Measurements from ENCODE around the gene CXCL9. TPM values are rescaled to one million over a fixed set of nuclear protein-coding genes. Genes with fewer than 3 reads are reported as not detected.
"Not testable (repeated sequence)": the region's sequence is repeated elsewhere in the genome, so short reads cannot be mapped to it uniquely, and the experiment has no call there.

Gene CXCL9
- polyA plus RNA-seq, 3 donors: 0.14 to 0.24 TPM; not detected in 1

DNA sequence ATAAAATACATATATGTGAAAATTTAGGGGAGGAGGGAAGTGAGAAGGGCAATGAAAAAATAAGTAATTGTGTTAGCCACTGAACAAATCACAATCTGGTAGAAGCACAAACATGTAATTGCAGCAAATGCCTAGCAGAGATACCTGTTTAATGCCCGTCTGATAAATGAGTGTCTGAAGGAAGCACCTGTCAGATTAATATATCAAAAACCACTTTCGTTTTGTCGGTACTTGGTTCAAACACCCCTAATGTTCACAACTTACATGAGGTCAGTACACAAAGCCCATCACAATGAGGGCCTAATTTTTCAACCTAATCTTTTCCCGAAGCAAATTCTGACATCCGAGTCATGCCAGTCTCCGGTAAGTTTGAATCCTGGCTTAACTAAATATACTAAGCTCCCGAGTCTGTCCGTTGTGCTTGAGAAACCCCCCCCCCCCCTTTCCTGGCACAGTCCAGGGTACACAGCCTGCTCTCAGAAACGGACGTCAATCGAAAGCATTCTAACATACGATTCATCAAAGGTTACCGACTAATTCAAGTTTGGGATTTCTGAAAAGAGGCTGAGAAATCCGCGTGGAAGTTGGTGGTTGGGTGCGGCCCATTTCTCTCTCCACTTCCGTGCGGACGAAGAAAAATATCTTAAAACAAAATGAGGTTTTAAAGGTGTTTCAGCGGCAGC, 17.3 kb downstream of the CXCL9 start:
- WGBS, 3 donors: 0 to 1% (median 1%) methylated on average over 20 of the region's 20 CpGs

DNA sequence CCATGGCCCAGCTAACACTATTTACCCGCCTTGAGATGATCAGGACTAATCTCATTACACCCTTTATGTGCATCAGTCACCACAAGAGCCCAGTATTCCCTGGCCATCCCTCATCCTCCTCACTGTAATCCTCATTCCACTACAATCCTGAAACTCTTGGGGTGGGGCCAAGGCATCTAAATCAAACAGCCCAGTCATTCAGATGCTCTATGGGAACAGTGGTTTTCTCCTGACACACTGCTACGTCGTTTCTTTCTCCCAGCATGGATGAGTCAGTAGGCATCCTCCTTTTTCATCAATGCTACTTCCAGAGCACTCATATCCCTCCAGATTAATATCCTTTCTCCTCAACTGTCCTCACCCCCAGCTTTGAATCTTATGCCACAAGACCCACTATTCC, 22.2 kb downstream of the CXCL9 start:
- 72 to 85% (median 84%) methylated on average over 3 of the region's 3 CpGs for WGBS, 3 donors
- H3K27ac ChIP-seq (ENCODE audit: low read depth, low read length): no peak overlapping the region

More for the DNA sequence above, 17.3 kb downstream of the CXCL9 start:
- H3K27ac ChIP-seq (ENCODE audit: low read depth, low read length): no peak overlapping the region

DNA sequence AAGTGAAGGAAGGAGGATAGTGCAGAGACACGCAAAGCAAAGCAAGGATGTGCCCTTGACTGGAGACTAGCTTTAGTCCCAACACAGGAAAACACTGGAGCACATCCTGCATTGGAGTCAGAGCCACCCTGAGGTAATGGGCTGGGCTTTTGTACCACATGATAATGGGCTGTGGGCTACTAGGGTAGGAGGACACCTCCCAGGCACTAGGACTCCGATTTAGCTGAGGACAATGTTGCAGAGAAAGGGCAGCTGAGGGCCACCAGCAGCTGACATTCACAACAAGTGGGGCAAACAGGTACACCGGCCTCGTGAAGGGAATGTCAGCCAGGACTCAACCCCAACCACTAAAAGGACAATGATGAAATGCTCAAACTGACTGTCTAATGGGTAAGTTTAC, 26.7 kb downstream of the CXCL9 start:
- WGBS, 3 donors: 72 to 87% (median 85%) methylated on average over 4 of the region's 4 CpGs
- no peak overlapping the region for H3K27ac ChIP-seq (ENCODE audit: low read depth, low read length)

DNA sequence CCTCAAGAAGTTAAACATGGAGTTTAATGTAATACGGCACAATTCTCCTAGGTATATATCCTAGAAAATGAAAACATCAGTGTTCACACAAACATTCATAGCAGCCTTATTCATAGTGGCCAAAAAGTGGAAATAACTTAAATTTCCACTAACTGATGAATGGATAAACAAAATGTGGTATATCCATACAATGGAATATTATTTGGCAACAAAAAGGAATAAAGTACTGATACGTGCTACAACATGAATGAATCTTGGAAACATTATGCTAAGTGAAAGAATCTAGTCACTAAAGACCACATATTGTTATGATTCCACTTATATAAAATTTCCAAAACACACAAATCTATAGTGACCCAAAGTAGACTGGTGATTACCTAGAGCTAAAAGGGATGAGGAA, 31.1 kb downstream of the CXCL9 start:
- H3K27ac ChIP-seq (ENCODE audit: low read depth, low read length): no peak overlapping the region
- 96 to 99% (median 98%) methylated on average over 2 of the region's 2 CpGs for WGBS, 3 donors

DNA sequence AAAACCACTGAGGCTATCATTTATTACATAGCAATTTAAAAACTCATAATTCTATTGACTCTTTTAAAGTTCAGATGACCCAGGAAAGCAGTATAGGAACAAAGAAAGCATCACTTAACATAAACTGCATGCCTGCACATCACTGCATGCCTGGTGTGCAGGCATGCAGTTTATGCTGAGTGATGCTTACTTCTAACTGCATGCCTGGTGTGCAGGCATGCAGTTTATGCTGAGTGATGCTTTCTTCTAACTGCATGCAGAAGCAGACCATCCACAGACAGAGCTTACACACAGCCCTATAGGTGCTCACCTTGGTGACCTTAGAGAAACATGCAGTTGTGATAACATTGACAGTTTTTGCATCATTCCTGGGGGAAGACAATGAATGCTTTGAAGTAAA, 33.5 kb downstream of the CXCL9 start:
- H3K27ac ChIP-seq (ENCODE audit: low read depth, low read length): no peak overlapping the region

DNA sequence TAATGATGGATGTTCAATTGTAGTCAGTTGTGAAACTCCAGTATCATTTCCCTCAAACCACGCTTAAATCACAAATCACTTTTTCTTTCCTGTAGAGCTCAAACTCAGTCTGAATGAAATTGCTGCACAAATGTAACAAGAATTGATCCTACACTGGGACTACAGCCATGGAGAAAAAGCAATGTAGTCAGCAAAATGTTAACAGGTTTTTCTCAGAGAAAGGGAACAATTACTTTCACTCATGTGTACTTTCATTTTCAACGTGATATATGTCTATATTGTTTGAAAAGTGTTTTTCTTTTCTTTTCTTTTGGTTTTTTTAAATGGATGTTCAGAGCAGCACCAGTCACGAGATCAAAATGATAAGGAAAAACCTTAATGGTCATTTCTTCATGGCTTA, 39.2 kb downstream of the CXCL9 start:
- no peak overlapping the region for H3K27ac ChIP-seq (ENCODE audit: low read depth, low read length)
- WGBS, 3 donors: 83 to 95% (median 89%) methylated on average over 3 of the region's 3 CpGs

DNA sequence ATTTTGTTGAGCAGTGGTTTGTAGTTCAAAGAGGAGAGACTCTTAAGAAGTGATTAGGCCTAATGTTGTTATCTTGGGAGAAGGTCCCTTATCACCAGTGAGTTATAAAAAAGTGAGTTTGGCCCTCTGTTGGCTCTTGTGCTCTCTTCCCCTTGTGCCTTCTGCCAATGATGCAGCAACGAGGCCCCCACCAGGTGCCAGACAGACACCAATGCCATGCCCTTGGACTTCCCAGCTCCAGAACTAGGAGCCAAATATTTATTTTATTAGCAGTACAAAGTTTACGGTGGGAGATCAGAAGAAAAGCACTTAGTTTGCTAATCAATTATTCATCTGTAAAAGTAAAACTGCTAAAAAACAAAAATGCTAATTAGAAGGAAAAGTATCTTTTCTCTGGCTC, 43.8 kb downstream of the CXCL9 start:
- H3K27ac ChIP-seq (ENCODE audit: low read depth, low read length): no peak overlapping the region
- 44 to 49% (median 46%) methylated on average over 2 of the region's 2 CpGs for WGBS, 3 donors

DNA sequence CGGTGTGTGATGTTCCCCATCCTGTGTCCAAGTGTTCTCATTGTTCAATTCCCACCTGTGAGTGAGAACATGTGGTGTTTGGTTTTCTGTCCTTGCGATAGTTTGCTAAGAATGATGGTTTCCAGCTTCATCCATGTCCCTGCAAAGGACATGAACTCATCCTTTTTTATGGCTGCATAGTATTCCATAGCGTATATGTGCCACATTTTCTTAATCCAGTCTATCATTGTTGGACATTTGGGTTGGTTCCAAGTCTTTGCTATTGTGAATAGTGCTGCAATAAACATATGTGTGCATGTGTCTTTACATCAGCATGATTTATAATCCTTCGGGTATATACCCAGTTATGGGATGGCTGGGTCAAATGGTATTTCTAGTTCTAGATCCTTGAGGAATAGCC, 45.2 kb downstream of the CXCL9 start:
- 91 to 98% (median 93%) methylated on average over 2 to 4 of the region's 4 CpGs for WGBS, 3 donors
- not testable (repeated sequence) for H3K27ac ChIP-seq (ENCODE audit: low read depth, low read length)

DNA sequence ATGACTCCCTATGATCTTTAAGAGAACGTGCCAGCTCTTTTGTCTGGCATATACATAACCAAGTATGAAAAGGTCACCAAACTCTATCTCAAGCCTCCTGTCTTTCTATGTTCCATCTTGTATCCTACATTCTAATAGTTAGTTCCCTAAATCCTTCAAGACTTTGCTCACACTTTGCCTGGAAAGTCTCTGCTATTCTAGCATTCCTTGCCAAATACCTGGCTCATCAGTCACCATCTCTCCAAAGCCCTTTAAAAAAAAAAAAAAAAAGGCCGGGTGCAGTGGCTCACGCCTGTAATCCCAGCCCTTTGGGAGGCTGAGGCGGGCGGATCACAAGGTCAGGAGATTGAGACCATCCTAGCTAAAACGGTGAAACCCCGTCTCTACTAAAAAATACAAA, 48.8 kb downstream of the CXCL9 start:
- H3K27ac ChIP-seq (ENCODE audit: low read depth, low read length): not testable (repeated sequence)
- 97 to 100% (median 97%) methylated on average over 4 to 5 of the region's 7 CpGs for WGBS, 3 donors

DNA sequence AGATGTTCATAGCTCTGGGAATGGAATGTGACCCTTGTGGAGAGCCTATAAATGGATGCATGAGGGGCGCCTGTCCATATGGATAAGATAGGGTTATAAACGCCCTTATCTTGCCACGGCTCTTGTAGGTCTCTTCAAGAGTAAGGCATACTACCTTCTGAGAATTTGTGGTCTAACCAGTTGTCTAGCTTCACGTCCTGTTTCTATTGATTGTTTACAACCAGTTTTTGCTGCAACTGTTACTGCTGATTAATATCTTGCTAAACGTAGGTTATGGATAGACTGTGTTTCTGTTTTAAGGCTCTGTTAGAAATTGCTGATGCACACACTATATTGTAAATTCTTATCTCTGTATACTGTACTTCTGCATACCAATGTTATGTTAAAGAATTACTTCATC, 52.5 kb downstream of the CXCL9 start:
- 76 to 91% (median 89%) methylated on average over 5 of the region's 5 CpGs for WGBS, 3 donors
- not testable (repeated sequence) for H3K27ac ChIP-seq (ENCODE audit: low read depth, low read length)

DNA sequence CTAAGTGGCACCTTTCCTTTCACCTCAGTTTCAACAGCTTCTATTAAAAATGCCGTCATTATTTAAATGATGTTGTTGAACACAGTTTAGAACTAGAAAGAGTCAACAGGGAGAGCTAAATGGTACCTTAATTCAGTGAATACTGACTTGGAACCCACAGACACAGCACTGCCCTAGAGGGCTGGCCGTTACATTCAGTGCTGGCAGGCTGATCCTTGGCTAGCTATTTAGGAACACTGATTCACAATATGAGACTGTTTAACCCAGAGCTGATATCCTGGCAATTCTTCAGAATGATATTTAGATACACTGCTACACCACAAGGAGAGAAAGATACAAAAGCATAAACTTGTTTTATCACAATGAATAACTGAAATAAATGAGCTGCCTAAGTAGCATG, 53.8 kb downstream of the CXCL9 start:
- whole genome bisulfite sequencing, 3 donors: 48 to 79% (median 74%) methylated on average over 2 of the region's 2 CpGs

More for the DNA sequence above, 53.8 kb downstream of the CXCL9 start:
- no peak overlapping the region for H3K27ac ChIP-seq (ENCODE audit: low read depth, low read length)

Other genes starting within 250 kb of the CXCL9 start
- not detected for gene PPEF2, start 105.1 kb downstream of the CXCL9 start, polyA plus RNA-seq
- 10 to 100 TPM in 2 of 3 donors, 1 to 10 TPM in 1; 8.0 to 23.8 (median 11.2) TPM for gene NAAA, start 66.5 kb downstream of the CXCL9 start, polyA plus RNA-seq
- 10 to 100 TPM; 12.4 to 17.4 (median 15.1) TPM for gene SDAD1, start 16.6 kb downstream of the CXCL9 start, polyA plus RNA-seq
- under 1 TPM; 0.34 to 0.51 (median 0.45) TPM for gene CXCL10, start 16.0 kb upstream of the CXCL9 start, polyA plus RNA-seq
- 1 to 10 TPM in 1 of 3 donors, under 1 TPM in 1, not detected in 1; 0.06 to 1.8 TPM for gene CXCL11, start 28.6 kb upstream of the CXCL9 start, polyA plus RNA-seq
- gene ART3, start 67.2 kb upstream of the CXCL9 start, polyA plus RNA-seq: under 1 TPM in 2 of 3 donors, not detected in 1; 0.15 to 0.63 TPM
- gene NUP54, start 140.9 kb upstream of the CXCL9 start, polyA plus RNA-seq: 10 to 100 TPM; 14.0 to 29.8 (median 20.7) TPM
- gene SCARB2, start 206.3 kb upstream of the CXCL9 start, polyA plus RNA-seq: 10 to 100 TPM; 38.5 to 64.8 (median 63.9) TPM
- 1 to 10 TPM; 3.3 to 9.0 (median 8.4) TPM for gene FAM47E, start 244.2 kb upstream of the CXCL9 start, polyA plus RNA-seq